ENCODE data around the gene SLC35D1. TPM values are rescaled to one million over a fixed set of nuclear protein-coding genes. Genes with fewer than 3 reads are reported as not detected.
A peak's percentile ranks its signal among the peaks of the same experiment; 100 is the strongest.

The SLC35D1 gene
- total RNA-seq, 2 experiments from 2014 or later: 8.1 to 9.1 TPM

- intact Hi-C loops (cut with DNase I, micrococcal nuclease): no loop called here
- H3K4me3 ChIP-seq (ENCODE audit: low read length): no peak overlapping the region
- ATAC-seq (ENCODE audit: poor library complexity) (no peak), DNase-seq (no peak)
- H3K36me3 Mint-ChIP-seq (ENCODE audit: low read depth): peaks cover 92% of the 10 kb centered on the region
- H3K4me3 Mint-ChIP-seq: no peak overlapping the region
- H3K4me1 ChIP-seq (ENCODE audit: insufficient read depth, low read length): no peaks in the 10 kb centered on the region
- H3K27me3 ChIP-seq (ENCODE audit: control insufficient read depth in 1 of 2, insufficient read depth in 2 of 2, low read length in 2 of 2): no peaks in the 10 kb centered on the region
- H3K36me3 ChIP-seq (ENCODE audit: insufficient read depth, low read length): peaks cover 76% of the 10 kb centered on the region
- H3K27ac Mint-ChIP-seq: no peak overlapping the region
- no peak for TF ChIP-seq CTCF (IDR thresholded peaks at IDR 0.05)
- ChIA-PET CTCF (no interaction called here), POLR2A (interaction anchor here (0.7 to 2.5 kb wide), 3 partner anchors 10 to 68 kb away, joined by 3 to 11 read pairs (median 3); partner anchors contain the start of gene SLC35D1)
- H3K27me3 Mint-ChIP-seq: no peaks in the 10 kb centered on the region
- H3K9me3 ChIP-seq (ENCODE audit: control insufficient read depth in 1 of 2, insufficient read depth in 1 of 2, low read length in 2 of 2): no peaks in the 10 kb centered on the region
- no peaks in the 10 kb centered on the region for H3K9me3 Mint-ChIP-seq
- H3K4me1 Mint-ChIP-seq (ENCODE audit: low read depth): peaks cover 18% of the 10 kb centered on the region
- H3K27ac ChIP-seq (ENCODE audit: low read depth in 1 of 2, low read length in 2 of 2): no peak overlapping the region
These were observed 68.1 kb downstream of the SLC35D1 start for GRCh38 chr1:66985835-66986234.

DNA sequence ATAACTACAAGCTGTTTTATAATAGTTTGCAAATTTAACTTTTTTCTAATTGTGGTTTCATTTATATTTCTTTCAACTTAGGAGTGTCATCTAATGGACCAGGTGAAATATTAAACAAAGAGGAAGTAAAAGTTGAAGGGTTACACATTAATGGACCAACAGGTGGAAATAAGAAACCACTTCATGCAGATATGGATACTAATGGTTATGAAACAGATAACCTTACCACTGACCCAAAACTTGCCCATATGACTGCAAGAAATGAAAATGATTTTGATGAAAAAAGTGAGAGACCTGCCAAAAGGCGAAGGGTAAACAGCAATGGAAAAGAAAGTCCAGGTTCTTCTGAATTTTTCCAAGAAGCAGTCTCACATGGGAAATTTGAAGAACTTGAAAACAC lies 69.5 kb downstream of the SLC35D1 start:
- Mint-ChIP-seq H3K4me1 (ENCODE audit: low read depth) (peaks cover 29% of the 10 kb centered on the region), H3K36me3 (ENCODE audit: low read depth) (peaks cover 92% of the 10 kb centered on the region), H3K27ac (peak overlapping the region; percentile 6), H3K27me3 (no peaks in the 10 kb centered on the region), H3K9me3 (no peaks in the 10 kb centered on the region), H3K4me3 (no peak overlapping the region)
- Histone ChIP-seq H3K27me3 (ENCODE audit: control insufficient read depth in 1 of 2, insufficient read depth in 2 of 2, low read length in 2 of 2) (no peaks in the 10 kb centered on the region), H3K4me3 (ENCODE audit: low read length) (no peak overlapping the region), H3K36me3 (ENCODE audit: insufficient read depth, low read length) (peaks cover 74% of the 10 kb centered on the region), H3K27ac (ENCODE audit: low read depth in 1 of 2, low read length in 2 of 2) (no peak overlapping the region), H3K4me1 (ENCODE audit: insufficient read depth, low read length) (no peaks in the 10 kb centered on the region), H3K9me3 (ENCODE audit: control insufficient read depth in 1 of 2, insufficient read depth in 1 of 2, low read length in 2 of 2) (no peaks in the 10 kb centered on the region)
- intact Hi-C loops (cut with DNase I, micrococcal nuclease): loop anchor here (5.0 kb wide), 3 partner anchors 68 to 438 kb away; partner anchors contain the start of gene SLC35D1 (in 1 of the 2)
- ChIA-PET POLR2A (interaction anchor here (1.4 to 2.5 kb wide), 2 partner anchors 10 to 11 kb away, joined by 3 to 11 read pairs; no protein-coding TSS in a partner anchor), CTCF (no interaction called here)
- no peak for ATAC-seq (ENCODE audit: poor library complexity)
- DNase-seq: no peak
- no peak for TF ChIP-seq CTCF (IDR thresholded peaks at IDR 0.05)

GRCh38 chr1:66982561-66983260 lies 71.2 kb downstream of the SLC35D1 start:
- Histone ChIP-seq H3K4me3 (ENCODE audit: low read length) (no peak overlapping the region), H3K9me3 (ENCODE audit: control insufficient read depth in 1 of 2, insufficient read depth in 1 of 2, low read length in 2 of 2) (no peaks in the 10 kb centered on the region), H3K27me3 (ENCODE audit: control insufficient read depth in 1 of 2, insufficient read depth in 2 of 2, low read length in 2 of 2) (no peaks in the 10 kb centered on the region), H3K4me1 (ENCODE audit: insufficient read depth, low read length) (no peaks in the 10 kb centered on the region), H3K27ac (ENCODE audit: low read depth in 1 of 2, low read length in 2 of 2) (no peak overlapping the region), H3K36me3 (ENCODE audit: insufficient read depth, low read length) (peaks cover 75% of the 10 kb centered on the region)
- CTCF ChIA-PET: interaction anchor here (0.9 kb wide), 1 partner anchor 14 kb away, joined by 3 read pairs; no protein-coding TSS in a partner anchor
- intact Hi-C loops (cut with DNase I, micrococcal nuclease): loop anchor here (5.0 kb wide), 3 partner anchors 70 to 440 kb away; partner anchors contain the start of gene SLC35D1 (in 1 of the 2)
- no peaks in the 10 kb centered on the region for H3K27me3 Mint-ChIP-seq
- H3K4me3 Mint-ChIP-seq: no peak overlapping the region
- no peak for TF ChIP-seq CTCF (IDR thresholded peaks at IDR 0.05)
- POLR2A ChIA-PET: interaction anchor here (1.9 kb wide), 1 partner anchor 58 kb away, joined by 12 read pairs; the partner anchor contains the start of genes DNAI4 and MIER1
- H3K4me1 Mint-ChIP-seq (ENCODE audit: low read depth): peaks cover 40% of the 10 kb centered on the region
- H3K27ac Mint-ChIP-seq: peak overlapping the region; percentile 89
- no peaks in the 10 kb centered on the region for H3K9me3 Mint-ChIP-seq
- DNase-seq: no peak
- no peak for ATAC-seq (ENCODE audit: poor library complexity)
- peaks cover 94% of the 10 kb centered on the region for H3K36me3 Mint-ChIP-seq (ENCODE audit: low read depth)
